HepG2 (cell line): Measurements from ENCODE around the gene HDLBP. TPM values are rescaled to one million over a fixed set of nuclear protein-coding genes. Genes with fewer than 3 reads are reported as not detected.
A peak's percentile ranks its signal among the peaks of the same experiment; 100 is the strongest.

Experiments used
- ARNTL ChIP-seq: sonication (generic); formaldehyde crosslinking; IDR thresholded peaks from 2 replicates; pipeline ENCODE4 v1.4.0; 2020; ENCODE audit warnings: mild to moderate bottlenecking, missing genetic modification reagents
- CEBPB ChIP-seq: IDR thresholded peaks from 2 replicates; pipeline ENCODE4 v1.6.1; 2011; ENCODE audit warnings: low read depth, low read length, improper control_type of control experiment, borderline replicate concordance
- E2F5 ChIP-seq: sonication (generic); formaldehyde crosslinking; conservative IDR thresholded peaks from 2 replicates; pipeline ENCODE4 v1.4.0; 2020; ENCODE audit warnings: missing genetic modification reagents
- EP300 ChIP-seq, 3 experiments: sonication (generic) in 1 of 3; formaldehyde crosslinking in 1 of 3; IDR thresholded peaks; 2 replicates each; pipeline versions ENCODE4 v1.5.1 to v1.6.1; 2011 to 2020; ENCODE audit warnings: low read depth in 2 of 3, low read length in 2 of 3, borderline replicate concordance in 1 of 3, improper control_type of control experiment in 1 of 3, mild to moderate bottlenecking in 1 of 3, missing genetic modification reagents in 1 of 3, moderate library complexity in 1 of 3
- MBD4 ChIP-seq: IDR thresholded peaks from 2 replicates; pipeline ENCODE4 v1.6.1; 2012; ENCODE audit warnings: low read length, inconsistent platforms, borderline replicate concordance
- PAXIP1 ChIP-seq: sonication (generic); formaldehyde crosslinking; conservative IDR thresholded peaks from 2 replicates; pipeline ENCODE4 v1.4.0; 2020; ENCODE audit warnings: mild to moderate bottlenecking, missing genetic modification reagents, moderate library complexity
- PHF21A ChIP-seq: sonication (generic); formaldehyde crosslinking; IDR thresholded peaks from 2 replicates; pipeline ENCODE4 v1.5.0; 2020; ENCODE audit warnings: mild to moderate bottlenecking, missing genetic modification reagents
- POGZ ChIP-seq: sonication (generic); formaldehyde crosslinking; IDR thresholded peaks from 2 replicates; pipeline ENCODE4 v1.4.0; 2020; ENCODE audit warnings: mild to moderate bottlenecking, missing genetic modification reagents
- RARA ChIP-seq: IDR thresholded peaks from 2 replicates; pipeline ENCODE4 v1.6.1; 2016; ENCODE audit warnings: missing genetic modification reagents, missing compliant biosample characterization
- RNF2 ChIP-seq: fragments of 450-650 bp; conservative IDR thresholded peaks from 2 replicates; pipeline ENCODE4 v1.6.1; 2016; ENCODE audit warnings: low read depth
- SALL1 ChIP-seq: sonication (generic); formaldehyde crosslinking; IDR thresholded peaks from 2 replicates; pipeline ENCODE4 v1.8.0; 2022; ENCODE audit warnings: mild to moderate bottlenecking, missing genetic modification reagents
- SMC3 ChIP-seq: IDR thresholded peaks from 2 replicates; pipeline ENCODE4 v1.6.1; 2011; ENCODE audit warnings: low read length, improper control_type of control experiment
- SNRNP70 ChIP-seq: fragments of 200-400 bp; formaldehyde crosslinking; IDR thresholded peaks from 2 replicates; pipeline ENCODE4 v1.6.1; 2017; ENCODE audit warnings: mild to moderate bottlenecking, low read depth, low read length, moderate library complexity
- SP1 ChIP-seq, 2 experiments: fragments of 450-650 bp in 1 of 2; sonication (generic) in 1 of 2; formaldehyde crosslinking in 1 of 2; IDR thresholded peaks; 2 replicates each; pipeline versions ENCODE4 v1.4.0 to v1.6.1; 2016 to 2020; ENCODE audit warnings: missing genetic modification reagents in 1 of 2
- TBX2 ChIP-seq: sonication (generic); formaldehyde crosslinking; IDR thresholded peaks from 2 replicates; pipeline ENCODE4 v1.5.0; 2020; ENCODE audit warnings: missing genetic modification reagents, mild to moderate bottlenecking, borderline replicate concordance
- YEATS2 ChIP-seq: sonication (generic); formaldehyde crosslinking; IDR thresholded peaks from 2 replicates; pipeline ENCODE4 v1.4.0; 2020; ENCODE audit warnings: missing genetic modification reagents, borderline replicate concordance
- YEATS4 ChIP-seq: sonication (generic); formaldehyde crosslinking; IDR thresholded peaks from 2 replicates; pipeline ENCODE4 v1.4.0; 2020; ENCODE audit warnings: missing genetic modification reagents, borderline replicate concordance
- ZBTB43 ChIP-seq: sonication (generic); formaldehyde crosslinking; conservative IDR thresholded peaks from 2 replicates; pipeline ENCODE4 v1.4.0; 2020; ENCODE audit warnings: missing genetic modification reagents
- ZMYM4 ChIP-seq: sonication (generic); formaldehyde crosslinking; IDR thresholded peaks from 2 replicates; pipeline ENCODE4 v1.8.1; 2023; ENCODE audit warnings: mild to moderate bottlenecking, missing genetic modification reagents
- ZNF136 ChIP-seq: sonication (generic); formaldehyde crosslinking; IDR thresholded peaks from 2 replicates; pipeline ENCODE4 v1.8.1; 2022; ENCODE audit warnings: low read depth, mild to moderate bottlenecking, moderate library complexity, missing genetic modification reagents
- ZNF18 ChIP-seq: sonication (generic); formaldehyde crosslinking; IDR thresholded peaks from 2 replicates; pipeline ENCODE4 v1.8.0; 2022; ENCODE audit warnings: mild to moderate bottlenecking, missing genetic modification reagents; ENCODE audit not compliant: insufficient replicate concordance
- ZNF235 ChIP-seq: sonication (generic); formaldehyde crosslinking; IDR thresholded peaks from 2 replicates; pipeline ENCODE4 v1.8.1; 2023; ENCODE audit warnings: mild to moderate bottlenecking, missing genetic modification reagents, borderline replicate concordance
- ZNF33B ChIP-seq: sonication (generic); formaldehyde crosslinking; IDR thresholded peaks from 2 replicates; pipeline ENCODE4 v1.5.1; 2020; ENCODE audit warnings: mild to moderate bottlenecking, missing genetic modification reagents
- polyA plus RNA-seq, 8 experiments: library from polyadenylated mRNA; depleted of rRNA in 3 of 8; stranded (reverse) in 7 of 8; unstranded in 1 of 8; fragments of >200 nt; fragmentation: Illumina TruSeq in 4 of 8; extraction: Trizol in 4 of 8; gene quantifications; 2 replicates each; pipeline versions ENCODE4 v1.2.1 to v1.2.3, GENCODE V29; 2011 to 2016; ENCODE audit warnings: low read depth in 4 of 8, missing spikeins in 1 of 8, mixed read lengths in 1 of 8; ENCODE audit not compliant: insufficient read depth in 1 of 8
- total RNA-seq, 5 experiments: library from RNA; depleted of rRNA; stranded (reverse); fragments of >200 nt; fragmentation: Illumina TruSeq; extraction: Trizol; gene quantifications; 2 replicates each; pipeline ENCODE4 v1.2.3, GENCODE V29; 2016; ENCODE audit warnings: low read depth in 1 of 5

The HDLBP gene
- total and polyA plus RNA-seq, 2 of the 13 experiments (the other 11 are each of a cell fraction or from before 2014, with no cell fraction given), result 464 to 707 TPM

- TF ChIP-seq ZNF18, result peak; percentile 57
- no peak for TF ChIP-seq SNRNP70
- TF ChIP-seq TBX2, result peak; percentile 73; the same call in 1 of the 2 replicates
- TF ChIP-seq ZNF136 (CRISPR knock-in tag), result no peak
- no peak for TF ChIP-seq SP1 (IDR thresholded peaks at IDR 0.05)
- 0 out of 2 replicates have a peak, but pooled peaks have one; percentile 5 for TF ChIP-seq SP1 (CRISPR knock-in tag; IDR thresholded peaks at IDR 0.05)
- no peak for TF ChIP-seq ZNF33B (CRISPR knock-in tag)
- no peak for TF ChIP-seq PHF21A (CRISPR knock-in tag)
- no peak for TF ChIP-seq YEATS2 (CRISPR knock-in tag)
- TF ChIP-seq POGZ (CRISPR knock-in tag), result peak; percentile 52; the same call in 1 of the 2 replicates
- no peak for TF ChIP-seq ARNTL
- 0 out of 2 replicates have a peak, but pooled peaks have one; percentile 24 for TF ChIP-seq ZMYM4
- no peak for TF ChIP-seq E2F5
- 0 out of 2 replicates have a peak, but pooled peaks have one; percentile 22 for TF ChIP-seq SALL1
- TF ChIP-seq RARA (CRISPR knock-in tag), result no peak
- no peak for TF ChIP-seq MBD4
- TF ChIP-seq SMC3, result no peak
- 0 out of 4 replicates have a peak, but pooled peaks of 1 of the 2 experiments have one; percentile 22 for TF ChIP-seq EP300 (IDR thresholded peaks at IDR 0.05; ENCODE audit: low read depth in 2 of 2, low read length in 2 of 2)
- no peak for TF ChIP-seq EP300 (CRISPR knock-in tag; IDR thresholded peaks at IDR 0.05; ENCODE audit: borderline replicate concordance)
- no peak for TF ChIP-seq RNF2
- 0 out of 2 replicates have a peak, but pooled peaks have one; percentile 31 for TF ChIP-seq YEATS4 (CRISPR knock-in tag)
- no peak for TF ChIP-seq CEBPB
- TF ChIP-seq ZNF235 (CRISPR knock-in tag), result no peak
- peak; percentile 56 for TF ChIP-seq PAXIP1 (CRISPR knock-in tag)
- TF ChIP-seq ZBTB43 (CRISPR knock-in tag), result 0 out of 2 replicates have a peak, but pooled peaks have one; percentile 57
These were observed 13.4 kb downstream of the HDLBP start (continued) for GRCh38 chr2:241302083-241302482.
